Spleen (tissue), 7 donors: ENCODE results near the gene PRSS56.

Source experiments
- CTCF ChIP-seq, 11 experiments: fragments of 200-600 bp in 7 of 11; fragments of 450-650 bp in 4 of 11; sonication (generic) in 4 of 11; IDR thresholded peaks in 8 of 11; conservative IDR thresholded peaks in 3 of 11; 1 replicate in 7 of 11; 2 replicates in 4 of 11; pipeline versions ENCODE4 v1.4.0 to v1.8.0; 2016 to 2021; ENCODE audit warnings: antibody characterized with exemption in 11 of 11, inconsistent platforms in 4 of 11, mild to moderate bottlenecking in 1 of 11
- POLR2A ChIP-seq, 3 donors: fragments of 450-650 bp; IDR thresholded peaks; one replicate each; pipeline ENCODE4 v1.5.1; 2017; ENCODE audit warnings: antibody characterized with exemption in 3 of 3, mild to moderate bottlenecking in 1 of 3
- donor health status: DM: no; HTN: no; CAD: no; lungs with moderate emphysema.
- donor health status: DM: no; HTN: no; CAD: no.
- donor health status: DM: no; HTN: no; CAD: no.

- TF ChIP-seq CTCF (IDR thresholded peaks at IDR 0.05 in 8 of 11, conservative IDR thresholded peaks at IDR 0.05 in 3 of 11) = no peak
- TF ChIP-seq POLR2A (IDR thresholded peaks at IDR 0.05) = no peak
These were observed 28.9 kb upstream of the PRSS56 start for GRCh38 chr2:232491139-232491780.
